GM19324 (cell line): ENCODE data around the gene GPR42.
"Not testable (repeated sequence)": the region's sequence is repeated elsewhere in the genome, so short reads cannot be mapped to it uniquely, and the experiment has no call there.

Experiments
- ATAC-seq: cut with Tn5 transposase; IDR thresholded peaks from one replicate; pipeline ENCODE4 v1.9.1; 2021; ENCODE audit warnings: mild to moderate bottlenecking, moderate library complexity; ENCODE audit not compliant: unreplicated experiment, low FRiP score

The GPR42 gene

GRCh38 chr19:35392742-35393715, 22.2 kb downstream of the GPR42 start:
- ATAC-seq: no peak

- ATAC-seq: no peak
Observed at GRCh38 chr19:35395382-35396199, 24.7 kb downstream of the GPR42 start.

GRCh38 chr19:35396240-35396885, 25.5 kb downstream of the GPR42 start:
- ATAC-seq: no peak

- no peak for ATAC-seq
Observed at GRCh38 chr19:35397064-35397463, 26.2 kb downstream of the GPR42 start.

GRCh38 chr19:35398570-35398969, 27.7 kb downstream of the GPR42 start:
- ATAC-seq: no peak

GRCh38 chr19:35399231-35399630, 28.4 kb downstream of the GPR42 start:
- ATAC-seq: no peak

- ATAC-seq: no peak
Observed at GRCh38 chr19:35399948-35400772, 29.3 kb downstream of the GPR42 start.

GRCh38 chr19:35400773-35401100, 29.9 kb downstream of the GPR42 start:
- no peak for ATAC-seq

- ATAC-seq: not testable (repeated sequence)
Observed at GRCh38 chr19:35401416-35401815, 30.5 kb downstream of the GPR42 start.

- no peak for ATAC-seq
Observed at GRCh38 chr19:35403116-35403760, 32.4 kb downstream of the GPR42 start.

GRCh38 chr19:35404879-35405622, 34.2 kb downstream of the GPR42 start:
- no peak for ATAC-seq

GRCh38 chr19:35407619-35408018, 36.8 kb downstream of the GPR42 start:
- no peak for ATAC-seq

GRCh38 chr19:35408284-35409171, 37.7 kb downstream of the GPR42 start:
- peak; percentile 80 for ATAC-seq

- no peak for ATAC-seq
Observed at GRCh38 chr19:35409191-35409590, 38.3 kb downstream of the GPR42 start.

- ATAC-seq: no peak
Observed at GRCh38 chr19:35410487-35410886, 39.6 kb downstream of the GPR42 start.

- no peak for ATAC-seq
Observed at GRCh38 chr19:35414442-35414841, 43.6 kb downstream of the GPR42 start.

- no peak for ATAC-seq
Observed at GRCh38 chr19:35416331-35416730, 45.5 kb downstream of the GPR42 start.

GRCh38 chr19:35417278-35417677, 46.4 kb downstream of the GPR42 start:
- no peak for ATAC-seq
